Activated CD8-positive, alpha-beta T cell treated with anti-CD3 and anti-CD28 coated beads, Interleukin-2, amount 10 ng/mL, durations not matched to agents 7 days and 5 days (primary cell): ENCODE measurements around the gene DAND5. TPM values are rescaled to one million over a fixed set of nuclear protein-coding genes. Genes with fewer than 3 reads are reported as not detected.

Experiments used
- ATAC-seq: fragments of 150-1000 bp; cut with Tn5 transposase; one replicate; pipeline ENCODE4 v1.10.0; 2021; ENCODE audit warnings: moderate library complexity
- CTCF ChIA-PET: fragments of 350-600 bp; sonication (Branson Sonifier 250); formaldehyde crosslinking; loops from one replicate; lab custom pipeline; 2021; ENCODE audit warnings: antibody characterized with exemption; lab: Charles Lee
- POLR2A ChIA-PET: fragments of 350-600 bp; sonication (Branson Sonifier 250); formaldehyde crosslinking; loops from one replicate; lab custom pipeline; 2021; ENCODE audit warnings: antibody characterized with exemption; lab: Charles Lee
- DNase-seq: peaks from one replicate; pipeline ENCODE4 v3.0.0-alpha.2; 2020
- H3K27ac Mint-ChIP-seq: one replicate; pipeline ENCODE4 v1.8.0; 2021; ENCODE audit warnings: mild to moderate bottlenecking, mixed read lengths
- H3K27me3 Mint-ChIP-seq: one replicate; pipeline ENCODE4 v1.8.0; 2021; ENCODE audit warnings: low read depth, mixed read lengths
- H3K36me3 Mint-ChIP-seq: one replicate; pipeline ENCODE4 v1.8.0; 2021; ENCODE audit warnings: low read depth, mixed read lengths
- H3K4me1 Mint-ChIP-seq: one replicate; pipeline ENCODE4 v1.8.0; 2021; ENCODE audit warnings: low read depth, mixed read lengths
- H3K4me3 Mint-ChIP-seq: one replicate; pipeline ENCODE4 v1.8.0; 2021; ENCODE audit warnings: mild to moderate bottlenecking, mixed read lengths
- H3K9me3 Mint-ChIP-seq: one replicate; pipeline ENCODE4 v1.8.0; 2022; ENCODE audit warnings: mixed read lengths; ENCODE audit not compliant: insufficient read depth
- total RNA-seq, 2 experiments: library from RNA; stranded (reverse); gene quantifications; one replicate each; pipeline ENCODE4 v1.2.3, GENCODE V29; 2021

The DAND5 gene
- total RNA-seq, 2 experiments from 2014 or later: 0.21 to 0.34 TPM

GRCh38 chr19:12994701-12995595 lies 25.6 kb downstream of the DAND5 start, which contains the start of gene NFIX:
Gene NFIX, plus strand, starts transcription at chr19:12995475. Its CDS starts 363 bp downstream, at chr19:12995838.
- Mint-ChIP-seq H3K4me3 (peak within 1 kb of the TSS; percentile 80), H3K27me3 (peaks cover 30% of the 10 kb centered on the region), H3K36me3 (no peaks in the 10 kb centered on the region), H3K27ac (peak within 1 kb of the TSS; percentile 64), H3K9me3 (no peaks in the 10 kb centered on the region), H3K4me1 (peaks cover 6% of the 10 kb centered on the region)
- ATAC-seq (peak; percentile 63), DNase-seq (peak; percentile 65)
- ChIA-PET CTCF (interaction anchor here (1.1 to 3.0 kb wide), 2 partner anchors 30 to 67 kb away, joined by 3 to 7 read pairs; no protein-coding TSS in a partner anchor), POLR2A (no interaction called here)

- ChIA-PET POLR2A (no interaction called here), CTCF (interaction anchor here (3.0 kb wide), 1 partner anchor 66 kb away, joined by 7 read pairs; no protein-coding TSS in a partner anchor)
- H3K4me1 Mint-ChIP-seq: peaks cover 6% of the 10 kb centered on the region
- H3K36me3 Mint-ChIP-seq: no peaks in the 10 kb centered on the region
- peak overlapping the region; percentile 45 for H3K4me3 Mint-ChIP-seq
- H3K27me3 Mint-ChIP-seq: peaks cover 30% of the 10 kb centered on the region
- ATAC-seq (peak; percentile 11), DNase-seq (no peak)
- H3K9me3 Mint-ChIP-seq: no peaks in the 10 kb centered on the region
- H3K27ac Mint-ChIP-seq: no peak overlapping the region
These were observed 26.4 kb downstream of the DAND5 start for GRCh38 chr19:12995596-12996405.

GRCh38 chr19:12996406-12997094 lies 27.2 kb downstream of the DAND5 start:
- H3K9me3 Mint-ChIP-seq: no peaks in the 10 kb centered on the region

GRCh38 chr19:12997179-12997966 lies 28.0 kb downstream of the DAND5 start:
- ChIA-PET CTCF (no interaction called here), POLR2A (no interaction called here)
- Mint-ChIP-seq H3K4me1 (peaks cover 6% of the 10 kb centered on the region), H3K27me3 (peaks cover 26% of the 10 kb centered on the region), H3K27ac (no peak overlapping the region), H3K36me3 (no peaks in the 10 kb centered on the region), H3K9me3 (no peaks in the 10 kb centered on the region), H3K4me3 (peak overlapping the region; percentile 30)
- no peak for DNase-seq
- ATAC-seq: no peak

More at GRCh38 chr19:12996406-12997094, 27.2 kb downstream of the DAND5 start:
- ChIA-PET CTCF (no interaction called here), POLR2A (no interaction called here)
- Mint-ChIP-seq H3K27me3 (peaks cover 26% of the 10 kb centered on the region), H3K27ac (no peak overlapping the region), H3K36me3 (no peaks in the 10 kb centered on the region), H3K4me1 (peaks cover 6% of the 10 kb centered on the region), H3K4me3 (peak overlapping the region; percentile 43)
- ATAC-seq (no peak), DNase-seq (no peak)

GRCh38 chr19:12997967-12998940 lies 28.9 kb downstream of the DAND5 start:
- ChIA-PET CTCF (no interaction called here), POLR2A (no interaction called here)
- no peaks in the 10 kb centered on the region for H3K36me3 Mint-ChIP-seq
- peaks cover 6% of the 10 kb centered on the region for H3K4me1 Mint-ChIP-seq
- no peak for ATAC-seq
- no peak overlapping the region for H3K27ac Mint-ChIP-seq
- no peaks in the 10 kb centered on the region for H3K9me3 Mint-ChIP-seq
- peaks cover 26% of the 10 kb centered on the region for H3K27me3 Mint-ChIP-seq
- DNase-seq: no peak
- no peak overlapping the region for H3K4me3 Mint-ChIP-seq

GRCh38 chr19:13001166-13001501 lies 31.8 kb downstream of the DAND5 start:
- H3K27me3 Mint-ChIP-seq: peaks cover 10% of the 10 kb centered on the region
- H3K4me1 Mint-ChIP-seq: no peaks in the 10 kb centered on the region
- ATAC-seq: no peak
- ChIA-PET POLR2A (no interaction called here), CTCF (interaction anchor here (1.6 kb wide), 1 partner anchor 33 kb away, joined by 4 read pairs; no protein-coding TSS in a partner anchor)
- no peak for DNase-seq
- H3K36me3 Mint-ChIP-seq: no peaks in the 10 kb centered on the region
- H3K9me3 Mint-ChIP-seq: no peaks in the 10 kb centered on the region
- H3K4me3 Mint-ChIP-seq: no peak overlapping the region
- no peak overlapping the region for H3K27ac Mint-ChIP-seq

GRCh38 chr19:13001502-13002165 lies 32.3 kb downstream of the DAND5 start:
- ChIA-PET POLR2A (no interaction called here), CTCF (no interaction called here)
- Mint-ChIP-seq H3K4me3 (no peak overlapping the region), H3K27ac (no peak overlapping the region), H3K27me3 (peaks cover 9% of the 10 kb centered on the region), H3K4me1 (no peaks in the 10 kb centered on the region), H3K36me3 (no peaks in the 10 kb centered on the region), H3K9me3 (no peaks in the 10 kb centered on the region)
- DNase-seq (no peak), ATAC-seq (no peak)

GRCh38 chr19:13002166-13002898 lies 33.0 kb downstream of the DAND5 start:
- Mint-ChIP-seq H3K36me3 (no peaks in the 10 kb centered on the region), H3K4me1 (no peaks in the 10 kb centered on the region), H3K4me3 (no peak overlapping the region), H3K27me3 (peaks cover 5% of the 10 kb centered on the region), H3K9me3 (no peaks in the 10 kb centered on the region), H3K27ac (no peak overlapping the region)
- ATAC-seq: no peak
- POLR2A ChIA-PET: no interaction called here
- DNase-seq: no peak
- CTCF ChIA-PET: no interaction called here

GRCh38 chr19:13003081-13003480 lies 33.7 kb downstream of the DAND5 start:
- POLR2A ChIA-PET: no interaction called here
- no peak overlapping the region for H3K4me3 Mint-ChIP-seq

More at GRCh38 chr19:13003081-13003480, 33.7 kb downstream of the DAND5 start:
- Mint-ChIP-seq H3K4me1 (no peaks in the 10 kb centered on the region), H3K27ac (no peak overlapping the region), H3K9me3 (no peaks in the 10 kb centered on the region), H3K27me3 (peaks cover 3% of the 10 kb centered on the region), H3K36me3 (no peaks in the 10 kb centered on the region)
- no peak for ATAC-seq
- no peak for DNase-seq
- CTCF ChIA-PET: interaction anchor here (1.2 kb wide), 1 partner anchor 38 kb away, joined by 3 read pairs; no protein-coding TSS in a partner anchor
